SK-N-SH treated with all-trans-retinoic acid at 6 μM for 48 hours (cell line): ENCODE measurements around the gene ZNF768.

ENCODE experiments used
- ATAC-seq: fragments of 200-7000 bp; cut with Tn5 transposase; 3 replicates; pipeline ENCODE4 v1.9.1; 2020; ENCODE audit warnings: mild to moderate bottlenecking, moderate library complexity
- ARNTL ChIP-seq: fragments of 450-650 bp; formaldehyde crosslinking; IDR thresholded peaks from 2 replicates; pipeline ENCODE4 v1.5.0; 2020; ENCODE audit warnings: low read depth, mild to moderate bottlenecking, moderate library complexity, borderline replicate concordance
- BACH2 ChIP-seq: fragments of 250-450 bp; sonication (Bioruptor Pico); IDR thresholded peaks from 2 replicates; pipeline ENCODE4 v1.9.0; 2021; ENCODE audit warnings: mild to moderate bottlenecking, borderline replicate concordance
- CREB5 ChIP-seq: fragments of 250-450 bp; sonication (Bioruptor Pico); IDR thresholded peaks from 2 replicates; pipeline ENCODE4 v1.5.1; 2020; ENCODE audit warnings: low read depth, mild to moderate bottlenecking, moderate library complexity
- CSDC2 ChIP-seq: fragments of 250-450 bp; sonication (Bioruptor Pico); IDR thresholded peaks from 2 replicates; pipeline ENCODE4 v1.5.0; 2020; ENCODE audit warnings: mild to moderate bottlenecking, moderate library complexity
- CSRNP3 ChIP-seq: fragments of 250-450 bp; sonication (Bioruptor Pico); IDR thresholded peaks from 2 replicates; pipeline ENCODE4 v1.5.1; 2021; ENCODE audit warnings: mild to moderate bottlenecking, moderate library complexity
- ESRRG ChIP-seq: fragments of 250-450 bp; sonication (Bioruptor Pico); IDR thresholded peaks from 2 replicates; pipeline ENCODE4 v1.6.1; 2021; ENCODE audit warnings: mild to moderate bottlenecking
- ISL1 ChIP-seq: fragments of 250-450 bp; sonication (Bioruptor Pico); IDR thresholded peaks from 2 replicates; pipeline ENCODE4 v2.1.2; 2022; ENCODE audit warnings: mild to moderate bottlenecking, moderate library complexity
- OSR1 ChIP-seq: fragments of 250-450 bp; sonication (Bioruptor Pico); IDR thresholded peaks from 2 replicates; pipeline ENCODE4 v1.8.0; 2022; ENCODE audit warnings: moderate library complexity, mild to moderate bottlenecking, inconsistent platforms
- PATZ1 ChIP-seq: fragments of 250-450 bp; sonication (Bioruptor Pico); IDR thresholded peaks from 2 replicates; pipeline ENCODE4 v1.8.0; 2020; ENCODE audit warnings: mild to moderate bottlenecking, moderate library complexity, borderline replicate concordance
- POU6F1 ChIP-seq: fragments of 250-450 bp; sonication (Bioruptor Pico); IDR thresholded peaks from 2 replicates; pipeline ENCODE4 v1.8.0; 2021; ENCODE audit warnings: low read depth, mild to moderate bottlenecking, moderate library complexity, borderline replicate concordance
- PPARA ChIP-seq: fragments of 250-450 bp; sonication (Bioruptor Pico); IDR thresholded peaks from 2 replicates; pipeline ENCODE4 v1.5.0; 2020; ENCODE audit warnings: mild to moderate bottlenecking, borderline replicate concordance
- RARB ChIP-seq: fragments of 250-450 bp; sonication (Bioruptor Pico); IDR thresholded peaks from 2 replicates; pipeline ENCODE4 v1.8.0; 2021; ENCODE audit warnings: mild to moderate bottlenecking, moderate library complexity
- SNAI2 ChIP-seq: fragments of 250-450 bp; sonication (Bioruptor Pico); IDR thresholded peaks from 2 replicates; pipeline ENCODE4 v1.5.0; 2020; ENCODE audit warnings: mild to moderate bottlenecking, moderate library complexity
- TCF4 ChIP-seq: fragments of 250-450 bp; sonication (Bioruptor Pico); IDR thresholded peaks from 2 replicates; pipeline ENCODE4 v1.8.0; 2021; ENCODE audit warnings: mild to moderate bottlenecking, moderate library complexity, borderline replicate concordance
- TOX ChIP-seq: fragments of 250-450 bp; sonication (Bioruptor Pico); IDR thresholded peaks from 2 replicates; pipeline ENCODE4 v1.8.0; 2021; ENCODE audit warnings: mild to moderate bottlenecking, moderate library complexity, borderline replicate concordance
- TSHZ2 ChIP-seq: fragments of 250-450 bp; sonication (Bioruptor Pico); IDR thresholded peaks from 2 replicates; pipeline ENCODE4 v1.5.0; 2020; ENCODE audit warnings: mild to moderate bottlenecking, moderate library complexity
- ZC3H10 ChIP-seq: fragments of 250-450 bp; sonication (Bioruptor Pico); IDR thresholded peaks from 2 replicates; pipeline ENCODE4 v1.5.1; 2021; ENCODE audit warnings: mild to moderate bottlenecking, moderate library complexity
- ZFP30 ChIP-seq: fragments of 450-650 bp; formaldehyde crosslinking; IDR thresholded peaks from 2 replicates; pipeline ENCODE4 v1.5.0; 2022; ENCODE audit warnings: mild to moderate bottlenecking, moderate library complexity
- ZNF70 ChIP-seq: fragments of 450-650 bp; formaldehyde crosslinking; IDR thresholded peaks from 2 replicates; pipeline ENCODE4 v1.5.0; 2020; ENCODE audit warnings: mild to moderate bottlenecking, moderate library complexity
- ZNF8 ChIP-seq: fragments of 450-650 bp; formaldehyde crosslinking; IDR thresholded peaks from 2 replicates; pipeline ENCODE4 v1.5.0; 2020; ENCODE audit warnings: mild to moderate bottlenecking, moderate library complexity

ZNF768 gene

GRCh38 chr16:30569281-30569680 lies 42.9 kb upstream of the ZNF768 start:
- ATAC-seq, result no peak
- TF ChIP-seq ESRRG (CRISPR knock-in tag), result no peak
- no peak for TF ChIP-seq CSDC2 (CRISPR knock-in tag)
- TF ChIP-seq CREB5 (CRISPR knock-in tag), result no peak
- no peak for TF ChIP-seq ZNF70 (CRISPR knock-in tag)
- TF ChIP-seq PATZ1, result no peak
- no peak for TF ChIP-seq ARNTL (CRISPR knock-in tag)
- no peak for TF ChIP-seq TSHZ2 (CRISPR knock-in tag)
- TF ChIP-seq POU6F1 (CRISPR knock-in tag), result no peak
- no peak for TF ChIP-seq CSRNP3
- TF ChIP-seq TOX (CRISPR knock-in tag), result no peak
- TF ChIP-seq OSR1 (CRISPR knock-in tag), result no peak
- TF ChIP-seq TCF4 (CRISPR knock-in tag), result no peak
- no peak for TF ChIP-seq BACH2 (CRISPR knock-in tag)
- no peak for TF ChIP-seq ZFP30 (CRISPR knock-in tag)
- TF ChIP-seq PPARA, result no peak
- TF ChIP-seq ZC3H10 (CRISPR knock-in tag), result no peak
- no peak for TF ChIP-seq ISL1 (CRISPR knock-in tag)
- TF ChIP-seq RARB (CRISPR knock-in tag), result no peak
- TF ChIP-seq ZNF8 (CRISPR knock-in tag), result no peak
- TF ChIP-seq SNAI2, result no peak
- TF ChIP-seq, all 23 proteins: peak for 0

- TF ChIP-seq ESRRG (CRISPR knock-in tag) (no peak), ISL1 (CRISPR knock-in tag) (peak; percentile 25; the same call in 1 of the 2 replicates), ZC3H10 (CRISPR knock-in tag) (no peak)
- TF ChIP-seq, all 23 proteins: peak for 1
- no peak for ATAC-seq
These were observed 41.7 kb upstream of the ZNF768 start for GRCh38 chr16:30567991-30568638.

GRCh38 chr16:30567160-30567990 lies 41.0 kb upstream of the ZNF768 start:
- TF ChIP-seq CSRNP3, result no peak
- TF ChIP-seq OSR1 (CRISPR knock-in tag), result no peak
- TF ChIP-seq ESRRG (CRISPR knock-in tag), result no peak
- TF ChIP-seq ZFP30 (CRISPR knock-in tag), result no peak
- TF ChIP-seq ARNTL (CRISPR knock-in tag), result no peak

More at GRCh38 chr16:30567160-30567990, 41.0 kb upstream of the ZNF768 start:
- no peak for ATAC-seq
